Upper lobe of left lung (tissue), 4 donors: Measurements from ENCODE around the gene FOXD2.

Source experiments
- EP300 ChIP-seq, 4 donors: sonication (generic); formaldehyde crosslinking; IDR thresholded peaks; one replicate each; pipeline ENCODE4 v1.5.1; 2017; ENCODE audit warnings: antibody characterized with exemption in 4 of 4, control low read depth in 2 of 4
- POLR2A ChIP-seq, 4 donors: fragments of 450-650 bp; IDR thresholded peaks; one replicate each; pipeline ENCODE4 v1.5.1; 2016 to 2017; ENCODE audit warnings: antibody characterized with exemption in 4 of 4, mild to moderate bottlenecking in 2 of 4
- POLR2AphosphoS5 ChIP-seq, 2 donors: sonication (generic); formaldehyde crosslinking; IDR thresholded peaks; one replicate each; pipeline ENCODE4 v1.5.1; 2017; ENCODE audit warnings: antibody characterized with exemption in 2 of 2
- TF ChIP-seq, protein P1 (sequence below), 6 experiments: fragments of 450-650 bp in 4 of 6; fragments of 200-600 bp in 2 of 6; sonication (generic) in 2 of 6; IDR thresholded peaks; one replicate each; pipeline ENCODE4 v1.5.1; 2016 to 2019; ENCODE audit warnings: antibody characterized with exemption in 6 of 6

DNA sequence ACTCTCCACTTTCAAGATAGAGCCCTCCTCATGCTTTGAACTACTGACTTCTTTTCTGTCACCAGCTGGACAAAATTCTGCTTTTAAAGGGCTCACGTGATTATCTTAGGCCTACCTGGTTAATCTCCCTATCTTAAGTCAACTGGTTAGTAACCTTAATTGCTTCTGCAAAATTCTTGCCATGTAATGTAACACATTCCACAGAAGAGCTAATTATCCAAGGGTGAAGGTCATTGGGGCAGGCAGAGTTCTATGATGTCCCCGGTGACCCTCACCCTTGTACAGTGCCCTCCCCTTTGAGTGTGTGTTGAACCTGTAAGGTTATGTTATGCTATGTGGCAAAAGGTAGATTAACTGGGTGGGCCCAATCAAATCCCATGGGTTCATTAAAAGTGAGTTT, 47.0 kb upstream of the FOXD2 start:
- TF ChIP-seq POLR2A (IDR thresholded peaks at IDR 0.05) (no peak), POLR2AphosphoS5 (IDR thresholded peaks at IDR 0.05) (no peak), EP300 (IDR thresholded peaks at IDR 0.05) (no peak)
- TF ChIP-seq, protein P1, sequence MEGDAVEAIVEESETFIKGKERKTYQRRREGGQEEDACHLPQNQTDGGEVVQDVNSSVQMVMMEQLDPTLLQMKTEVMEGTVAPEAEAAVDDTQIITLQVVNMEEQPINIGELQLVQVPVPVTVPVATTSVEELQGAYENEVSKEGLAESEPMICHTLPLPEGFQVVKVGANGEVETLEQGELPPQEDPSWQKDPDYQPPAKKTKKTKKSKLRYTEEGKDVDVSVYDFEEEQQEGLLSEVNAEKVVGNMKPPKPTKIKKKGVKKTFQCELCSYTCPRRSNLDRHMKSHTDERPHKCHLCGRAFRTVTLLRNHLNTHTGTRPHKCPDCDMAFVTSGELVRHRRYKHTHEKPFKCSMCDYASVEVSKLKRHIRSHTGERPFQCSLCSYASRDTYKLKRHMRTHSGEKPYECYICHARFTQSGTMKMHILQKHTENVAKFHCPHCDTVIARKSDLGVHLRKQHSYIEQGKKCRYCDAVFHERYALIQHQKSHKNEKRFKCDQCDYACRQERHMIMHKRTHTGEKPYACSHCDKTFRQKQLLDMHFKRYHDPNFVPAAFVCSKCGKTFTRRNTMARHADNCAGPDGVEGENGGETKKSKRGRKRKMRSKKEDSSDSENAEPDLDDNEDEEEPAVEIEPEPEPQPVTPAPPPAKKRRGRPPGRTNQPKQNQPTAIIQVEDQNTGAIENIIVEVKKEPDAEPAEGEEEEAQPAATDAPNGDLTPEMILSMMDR (IDR thresholded peaks at IDR 0.05): no peak
